HG02885 (cell line): Measurements from ENCODE around the gene GPR61.

ENCODE experiments used
- ATAC-seq: cut with Tn5 transposase; IDR thresholded peaks from one replicate; pipeline ENCODE4 v1.9.1; 2021; ENCODE audit warnings: mild to moderate bottlenecking; ENCODE audit not compliant: unreplicated experiment, poor library complexity

Gene GPR61

DNA sequence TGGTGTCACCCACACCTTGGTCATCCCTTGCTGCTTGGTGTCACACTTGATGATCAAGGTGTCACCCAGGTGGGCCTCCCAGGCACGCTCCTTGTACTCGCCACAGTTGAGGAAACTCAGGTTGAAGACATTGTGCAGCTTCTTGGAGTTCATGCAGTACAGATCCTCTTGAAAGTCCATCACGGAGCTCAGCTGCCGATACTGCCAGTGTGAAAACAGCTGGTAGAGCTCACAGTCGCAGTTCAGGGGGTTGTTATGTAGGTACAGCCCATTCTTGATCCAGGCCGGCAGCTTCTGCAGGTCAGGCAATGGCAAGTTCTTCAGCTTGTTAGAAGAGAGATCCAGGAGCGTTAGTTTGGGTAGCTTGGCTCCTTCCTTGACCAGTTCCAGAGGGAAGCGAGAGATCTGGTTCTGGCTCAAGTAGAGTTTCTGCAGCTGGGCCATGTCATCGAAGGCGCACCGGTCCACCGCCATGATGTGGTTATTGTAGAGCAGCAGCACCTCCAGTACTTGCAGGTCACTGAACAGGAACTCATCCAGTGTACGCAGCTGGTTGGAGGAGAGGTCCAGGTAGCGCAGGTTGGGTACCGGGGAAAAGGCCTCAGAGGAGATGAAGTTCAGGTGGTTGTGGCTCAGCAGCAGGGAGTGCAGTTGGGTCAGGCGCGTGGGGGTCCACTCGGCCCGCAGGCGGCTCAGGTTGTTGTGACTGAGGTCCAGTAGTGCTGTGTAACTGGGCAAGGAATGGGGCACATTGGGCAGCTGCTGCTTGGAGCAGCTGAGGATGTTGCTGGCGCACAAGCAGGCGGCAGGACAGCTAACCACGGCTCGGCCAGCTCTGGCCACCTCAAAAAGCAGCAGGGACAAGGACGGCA lies 31.4 kb upstream of the GPR61 start:
- ATAC-seq: no peak

DNA sequence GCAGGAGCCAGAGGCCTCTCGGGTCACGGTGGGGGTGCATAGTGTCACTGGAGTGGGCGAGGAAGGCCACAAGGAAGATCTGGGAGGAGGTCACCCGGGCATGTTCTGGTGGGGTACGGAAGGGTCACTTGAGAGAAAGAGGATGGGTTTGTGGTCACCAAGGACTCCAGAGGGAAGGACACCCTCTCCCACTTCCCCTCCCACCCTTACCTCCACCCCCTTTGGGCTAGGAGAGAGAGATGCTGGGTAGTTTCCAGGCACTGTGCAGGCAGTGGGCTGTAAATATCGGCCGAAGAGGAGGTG lies 30.8 kb upstream of the GPR61 start:
- no peak for ATAC-seq

GRCh38 chr1:109509176-109510134 lies 30.2 kb upstream of the GPR61 start, which contains the start of gene AMIGO1:
TSS of gene AMIGO1 (minus strand) at chr1:109509727. CDS start at chr1:109508912, 815 bp downstream.
- peak; percentile 74 for ATAC-seq

DNA sequence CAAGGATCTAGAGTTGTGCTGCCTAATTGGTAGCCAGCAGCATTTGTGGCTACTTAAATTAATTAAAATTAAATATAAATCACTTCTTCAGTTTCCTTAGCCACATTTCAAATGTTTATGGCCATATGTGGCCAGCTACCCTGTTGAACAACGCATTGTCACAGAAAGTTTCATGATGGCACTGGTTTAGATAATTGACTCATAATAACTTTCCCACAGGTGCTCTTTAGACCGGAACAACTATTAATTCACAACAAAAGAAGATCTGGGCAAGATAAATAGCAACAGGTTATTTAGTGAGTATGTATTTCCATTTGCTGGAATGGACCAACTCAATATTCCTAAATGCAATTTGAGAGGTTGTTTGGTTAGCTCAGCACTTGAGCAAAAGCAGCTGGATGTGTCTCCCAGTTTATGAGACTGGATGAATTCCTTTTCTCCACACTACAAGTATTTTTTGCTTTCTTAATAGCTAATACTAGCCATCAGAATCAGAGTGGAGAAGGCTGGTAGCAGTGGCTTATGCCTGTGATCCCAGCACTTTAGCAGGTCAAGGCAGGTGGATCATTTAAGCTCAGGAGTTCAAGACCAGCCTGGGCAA lies 26.5 kb upstream of the GPR61 start:
- no peak for ATAC-seq

DNA sequence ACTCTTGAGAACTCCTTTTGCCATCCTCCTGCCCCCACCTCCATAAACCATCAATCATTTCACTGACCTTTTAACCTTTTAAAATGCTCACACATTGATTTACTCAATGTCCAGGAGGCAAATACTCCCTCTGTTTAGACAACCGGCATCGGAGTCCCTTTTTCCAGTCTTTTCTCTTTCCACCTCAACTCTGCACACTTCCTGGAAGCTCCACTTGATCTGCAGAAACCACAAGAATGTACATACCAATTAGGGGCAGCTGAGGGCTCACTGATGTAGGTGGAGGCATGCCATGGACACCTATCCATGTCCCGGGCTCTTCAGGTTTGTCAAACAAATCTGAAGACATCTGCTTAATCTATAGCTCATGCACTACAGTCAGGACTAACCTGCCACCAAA lies 24.8 kb upstream of the GPR61 start:
- ATAC-seq: no peak

DNA sequence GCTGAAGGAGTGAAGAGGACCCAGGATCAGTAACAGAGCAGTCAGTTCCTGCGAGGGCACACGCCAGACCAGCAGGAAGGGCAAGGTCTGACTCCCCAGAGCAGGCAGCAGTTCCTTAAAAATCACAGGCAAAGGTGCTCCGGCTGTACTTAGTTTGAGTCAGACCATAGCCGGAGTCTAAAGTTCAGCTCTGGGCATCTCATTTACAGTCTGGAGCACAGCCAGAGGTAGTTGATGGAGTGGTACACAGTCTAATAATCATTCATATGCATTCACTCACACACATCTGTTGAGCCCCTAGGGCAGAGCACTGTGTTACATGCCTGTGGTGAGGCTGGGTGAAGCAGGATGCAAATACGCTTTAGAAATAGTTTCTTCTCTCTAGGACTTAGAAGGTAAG lies 22.8 kb upstream of the GPR61 start:
- ATAC-seq: no peak

DNA sequence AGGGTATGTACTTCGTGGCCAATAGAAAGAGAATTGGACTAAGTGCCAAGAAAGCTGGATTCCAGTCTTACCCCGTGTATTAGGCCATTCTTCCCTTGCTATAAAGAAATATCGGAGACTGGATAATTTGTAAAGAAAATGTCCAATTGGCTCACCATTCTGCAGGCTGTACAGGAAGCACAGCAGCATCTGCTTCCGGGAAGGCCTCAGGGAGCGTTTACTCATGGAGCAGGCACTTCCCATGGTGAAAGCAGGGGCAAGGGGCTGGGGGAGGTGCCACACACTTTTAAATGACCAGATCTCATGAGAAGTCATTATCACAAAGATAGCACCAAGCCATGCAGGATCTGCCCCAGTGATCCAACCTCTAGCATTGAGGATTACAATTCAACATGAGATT lies 22.3 kb upstream of the GPR61 start:
- ATAC-seq: no peak

DNA sequence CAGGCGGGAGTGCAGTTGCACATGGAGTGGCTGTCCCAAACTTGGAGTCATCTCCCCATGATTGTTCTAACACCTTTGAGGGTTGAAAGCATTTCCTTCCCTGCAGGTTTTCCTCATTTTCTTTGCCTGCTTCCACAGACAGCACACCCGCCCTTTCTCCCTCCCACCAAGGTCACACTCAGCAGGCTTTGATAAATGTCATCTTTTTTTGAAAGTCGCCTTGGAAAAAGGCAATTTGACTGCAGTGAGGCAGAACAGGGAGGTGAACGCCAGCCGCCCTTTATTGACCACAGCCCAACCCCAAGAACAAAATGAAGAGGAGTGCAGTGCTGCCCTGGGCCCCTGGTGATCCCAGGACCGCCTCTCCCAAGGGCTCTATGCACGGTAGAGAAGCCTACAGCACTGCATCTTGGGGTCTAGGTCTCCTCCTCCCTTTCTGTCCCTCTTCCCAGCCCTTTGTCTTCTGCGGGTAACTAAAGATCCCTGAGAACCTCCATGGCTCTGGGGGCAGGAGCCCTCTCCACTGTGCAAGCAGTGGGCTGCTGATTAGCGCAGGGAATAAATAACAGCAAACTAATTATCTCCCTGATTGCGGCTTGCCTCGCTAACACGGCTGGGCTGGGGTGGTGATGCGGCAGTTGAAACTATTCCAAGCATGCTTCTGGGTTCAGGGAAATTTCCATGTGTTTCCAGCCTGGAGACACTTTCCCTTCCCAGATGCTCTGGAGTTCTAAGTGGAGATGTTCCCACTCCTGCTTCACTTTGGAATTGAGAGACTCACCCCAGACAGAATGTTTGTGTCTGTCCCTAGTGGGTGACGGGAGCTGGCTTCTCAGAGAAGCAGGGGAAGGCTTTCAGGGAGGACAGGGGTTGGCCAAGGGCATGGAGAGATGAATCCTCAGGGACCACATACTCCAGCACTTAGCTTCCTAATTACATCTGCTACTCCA lies 18.4 kb upstream of the GPR61 start:
- ATAC-seq: no peak

DNA sequence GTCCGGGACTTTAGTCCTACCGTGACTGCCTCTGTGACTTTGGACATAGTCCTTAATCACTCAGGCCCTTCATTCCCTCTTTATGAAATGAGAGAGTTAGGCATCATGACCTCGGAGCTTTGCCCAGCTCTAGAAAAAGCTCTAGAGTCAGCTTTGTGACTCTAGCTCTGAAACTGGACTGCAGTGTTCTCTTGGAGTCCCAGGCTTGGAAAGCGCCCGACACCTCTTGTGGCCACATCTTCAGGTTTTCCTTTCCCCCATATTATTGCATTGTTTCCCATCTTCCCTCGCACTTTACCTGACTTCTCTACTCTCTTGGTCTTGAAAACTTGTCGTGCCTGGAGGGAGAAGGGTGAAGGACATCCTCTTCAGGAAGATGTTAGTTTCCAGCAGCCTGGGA lies 17.6 kb upstream of the GPR61 start:
- ATAC-seq: no peak

DNA sequence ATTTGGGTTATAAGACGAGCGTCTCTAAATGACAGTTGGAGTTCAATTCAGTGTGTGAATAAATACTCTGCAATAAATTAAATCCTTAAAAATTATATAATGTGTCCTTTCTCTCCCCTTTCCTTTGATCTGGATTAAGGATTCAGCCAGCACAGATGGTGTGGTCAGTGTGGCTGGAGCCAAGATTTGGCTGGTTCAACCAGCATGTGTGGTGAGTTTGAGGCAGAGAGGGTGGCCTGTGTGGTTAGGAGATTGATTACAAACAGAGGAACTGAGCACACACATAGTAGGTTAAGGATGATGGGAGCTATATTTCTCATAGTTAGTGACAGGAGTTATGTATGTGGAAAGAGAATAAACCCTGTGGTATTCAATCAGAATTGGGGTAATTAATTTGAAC lies 16.0 kb upstream of the GPR61 start:
- no peak for ATAC-seq

GRCh38 chr1:109527098-109527811 lies 12.4 kb upstream of the GPR61 start:
- ATAC-seq: no peak

DNA sequence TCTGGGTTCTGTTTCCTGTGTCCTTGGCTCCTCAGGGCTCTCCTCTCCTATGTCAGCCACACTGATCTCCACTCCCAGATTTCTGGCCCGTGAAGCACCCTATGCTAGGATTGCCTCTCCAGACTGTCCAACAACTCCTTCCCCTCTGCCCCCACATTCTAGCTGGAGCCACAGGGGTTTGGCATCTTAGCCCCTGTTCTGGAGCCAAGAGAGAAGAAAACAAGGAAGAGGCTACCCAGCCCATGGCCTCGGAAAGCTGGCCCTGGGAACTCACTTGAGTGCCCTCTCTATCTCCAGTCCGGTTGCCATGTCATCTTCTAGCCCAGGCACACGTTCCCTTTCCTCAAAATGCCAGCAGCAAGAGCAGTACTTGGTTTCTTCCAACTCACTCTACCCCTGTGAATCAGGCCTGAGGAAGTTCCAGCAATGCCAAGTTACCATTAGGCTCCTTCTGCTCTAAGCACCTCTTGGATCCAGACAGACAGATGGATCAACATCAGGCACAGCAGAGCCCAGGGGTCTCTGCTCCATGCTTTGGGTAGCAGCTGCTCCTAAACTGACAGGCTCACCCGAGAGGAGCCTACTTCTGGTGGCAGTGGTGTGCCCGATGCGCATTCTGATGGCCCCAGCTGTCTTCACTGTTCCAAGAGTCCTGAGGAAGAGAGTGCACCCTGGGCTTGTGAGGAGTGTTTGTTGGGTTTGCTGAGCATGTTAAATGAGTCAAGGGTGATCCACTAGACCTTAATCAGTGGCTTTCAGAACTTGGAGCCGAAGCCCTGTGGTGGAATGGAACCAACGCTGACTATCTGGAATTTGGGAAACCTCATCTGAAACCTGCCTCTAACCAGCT lies 11.6 kb upstream of the GPR61 start:
- no peak for ATAC-seq

DNA sequence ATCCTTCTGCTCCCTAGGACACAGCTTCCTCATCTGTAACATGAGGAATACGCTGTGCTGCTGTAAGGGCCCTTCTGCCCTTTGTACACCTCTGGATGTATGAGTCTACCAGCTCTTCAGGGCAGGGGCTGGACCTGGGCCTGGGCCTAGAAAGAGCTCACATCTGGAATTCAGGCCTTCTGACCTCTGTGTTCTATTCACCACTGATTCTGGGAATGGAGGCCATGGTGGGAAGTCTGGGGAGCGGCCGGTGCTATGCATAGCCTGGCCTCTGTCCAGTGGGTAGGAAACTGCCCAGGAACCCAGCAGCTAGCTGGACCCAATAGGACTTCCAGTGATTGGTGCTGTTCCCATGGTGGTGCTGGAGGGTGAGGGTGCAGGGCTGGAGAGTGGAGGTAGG lies 11.0 kb upstream of the GPR61 start:
- ATAC-seq: no peak

DNA sequence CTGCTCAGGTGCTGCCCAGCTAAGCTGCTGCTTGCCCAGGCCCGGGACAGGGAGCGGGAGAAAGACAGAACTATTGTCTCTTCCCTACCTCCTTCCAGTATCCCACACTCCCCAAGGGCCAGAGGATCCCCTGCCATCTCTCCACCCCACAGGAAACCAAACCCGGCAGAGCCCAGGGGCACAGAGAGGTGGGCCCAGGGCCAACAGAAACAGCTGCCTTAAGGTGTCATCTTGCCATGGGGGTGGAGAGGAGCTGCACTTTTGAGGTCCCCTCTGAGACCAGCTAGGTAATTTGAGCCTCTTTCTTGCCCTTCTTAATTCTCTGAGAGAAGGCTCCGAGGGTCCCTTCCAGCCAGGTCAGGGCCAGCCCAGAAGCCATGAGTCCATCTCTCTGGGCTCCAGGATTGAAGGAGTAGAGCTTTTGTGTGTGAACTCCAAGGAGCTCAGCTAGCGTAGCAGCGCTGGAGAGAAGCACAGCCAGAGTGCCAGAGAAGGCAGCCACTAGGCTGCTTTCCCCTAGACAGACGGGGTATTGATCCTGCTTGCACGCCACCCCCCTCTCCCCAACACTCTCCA lies 9.7 kb upstream of the GPR61 start:
- no peak for ATAC-seq

DNA sequence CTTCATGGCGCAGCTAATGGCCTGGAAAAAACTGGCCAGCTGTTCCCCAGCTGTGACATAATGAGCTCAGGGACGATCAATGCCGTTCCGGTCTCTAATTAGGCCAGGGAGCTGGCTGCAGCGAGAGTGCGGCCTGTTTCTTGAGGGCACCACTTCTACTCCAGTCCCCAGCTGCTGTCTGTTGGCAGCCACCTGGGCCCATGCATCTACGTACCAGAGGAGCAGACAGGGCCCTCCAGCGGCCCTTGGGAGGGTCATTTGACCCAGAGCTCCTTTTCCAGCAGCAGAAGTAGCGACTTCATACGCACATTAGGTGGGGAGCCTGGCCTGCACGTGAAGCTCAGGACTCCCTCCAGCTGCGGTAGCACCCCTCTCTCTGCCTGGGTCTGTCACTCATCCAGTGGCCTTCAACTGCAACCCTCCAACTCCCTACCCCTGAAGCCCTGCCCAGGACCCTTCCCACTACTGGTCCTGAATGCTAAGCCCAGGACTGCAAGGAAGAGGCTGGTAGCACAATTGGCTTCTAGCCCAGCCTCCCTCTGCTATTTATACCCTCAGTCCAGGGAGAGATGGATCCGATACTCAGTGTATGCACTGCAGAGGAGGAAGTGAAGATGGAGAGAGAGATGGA lies 9.1 kb upstream of the GPR61 start:
- ATAC-seq: no peak

- no peak for ATAC-seq
Observed at GRCh38 chr1:109531380-109531779, 8.3 kb upstream of the GPR61 start.

- no peak for ATAC-seq
Observed at GRCh38 chr1:109531826-109532364, 7.8 kb upstream of the GPR61 start.
